KMS-11 (cell line): ENCODE results near the gene ATRNL1.

ENCODE experiments used
- H2AFZ ChIP-seq: fragments of 200-600 bp; sonication (generic); 2 replicates; pipeline ENCODE4 v1.6.1; 2016; ENCODE audit warnings: antibody characterized with exemption, mixed run types, low read depth
- H3K27ac ChIP-seq: fragments of 200-600 bp; sonication (generic); 2 replicates; pipeline ENCODE4 v1.6.1; 2016; ENCODE audit warnings: mild to moderate bottlenecking, mixed run types
- H3K27me3 ChIP-seq: fragments of 200-600 bp; sonication (generic); 2 replicates; pipeline ENCODE4 v1.6.1; 2017; ENCODE audit warnings: mild to moderate bottlenecking, low read depth, mixed run types, moderate library complexity; ENCODE audit not compliant: insufficient read depth
- H3K36me3 ChIP-seq: fragments of 200-600 bp; sonication (generic); 2 replicates; pipeline ENCODE4 v1.6.1; 2017; ENCODE audit warnings: mild to moderate bottlenecking, mixed run types; ENCODE audit not compliant: insufficient read depth
- H3K4me1 ChIP-seq: fragments of 200-600 bp; sonication (generic); 2 replicates; pipeline ENCODE4 v1.6.1; 2016; ENCODE audit warnings: mild to moderate bottlenecking, low read depth, mixed run types; ENCODE audit not compliant: poor library complexity, severe bottlenecking
- H3K4me2 ChIP-seq: fragments of 200-600 bp; sonication (generic); 2 replicates; pipeline ENCODE4 v1.7.0; 2016; ENCODE audit warnings: mild to moderate bottlenecking, mixed run types
- H3K4me3 ChIP-seq: fragments of 200-600 bp; sonication (generic); IDR thresholded peaks from 2 replicates; pipeline ENCODE4 v1.6.1; 2017; ENCODE audit warnings: low read depth, low read length, mixed read lengths; ENCODE audit not compliant: insufficient read depth
- H3K79me2 ChIP-seq: fragments of 200-600 bp; sonication (generic); 2 replicates; pipeline ENCODE4 v1.6.1; 2016; ENCODE audit warnings: low read depth, mixed run types; ENCODE audit not compliant: insufficient read depth
- H3K9ac ChIP-seq: fragments of 200-600 bp; sonication (generic); 2 replicates; pipeline ENCODE4 v1.6.1; 2016; ENCODE audit warnings: mild to moderate bottlenecking, mixed run types
- H4K20me1 ChIP-seq: fragments of 200-600 bp; sonication (generic); 2 replicates; pipeline ENCODE4 v1.6.1; 2016; ENCODE audit warnings: mild to moderate bottlenecking, mixed run types; ENCODE audit not compliant: insufficient read depth
- CTCF ChIP-seq: fragments of 200-600 bp; sonication (generic); conservative IDR thresholded peaks from 2 replicates; pipeline ENCODE4 v1.6.1; 2017; ENCODE audit warnings: low read depth, mild to moderate bottlenecking, antibody characterized with exemption, low read length, moderate library complexity, mixed read lengths

The ATRNL1 gene

DNA sequence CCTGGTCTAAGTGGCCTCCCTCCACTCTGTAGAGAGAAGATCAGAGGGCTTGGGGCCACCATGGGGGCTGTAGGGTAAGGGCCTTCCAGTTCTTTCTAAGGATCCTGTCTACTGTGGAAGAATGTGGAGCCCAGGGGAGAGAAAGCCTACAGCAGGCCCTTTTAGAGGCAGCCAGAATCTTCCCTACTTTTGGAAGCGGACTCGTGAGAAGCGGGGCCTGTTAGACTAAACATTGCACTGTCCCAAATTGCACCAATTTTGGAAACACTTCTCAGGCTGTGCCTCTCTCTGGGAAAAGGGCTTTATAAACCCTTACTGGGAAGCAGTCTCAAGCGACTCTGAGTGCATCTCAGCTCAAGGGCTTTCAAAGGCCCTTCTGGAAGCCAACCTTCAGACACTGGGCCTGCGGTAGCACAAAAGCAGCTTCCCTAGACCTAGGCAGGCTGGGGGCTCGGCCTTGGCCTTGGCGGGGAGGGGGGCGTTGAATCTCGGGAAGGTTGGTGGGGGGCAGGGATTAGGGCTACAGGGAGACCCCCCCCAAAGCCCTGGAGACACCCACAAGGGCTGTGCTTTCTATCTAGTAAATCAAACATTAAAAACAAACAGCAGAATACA lies 881.8 kb downstream of the ATRNL1 start:
- Histone ChIP-seq H3K36me3 (no peaks in the 10 kb centered on the region), H3K9ac (no peak overlapping the region), H2AFZ (no peak overlapping the region), H3K27me3 (no peaks in the 10 kb centered on the region), H3K27ac (no peak overlapping the region), H3K4me3 (no peak overlapping the region), H3K79me2 (no peaks in the 10 kb centered on the region), H4K20me1 (no peaks in the 10 kb centered on the region), H3K4me1 (no peaks in the 10 kb centered on the region), H3K4me2 (no peak overlapping the region)
- TF ChIP-seq CTCF: no peak

DNA sequence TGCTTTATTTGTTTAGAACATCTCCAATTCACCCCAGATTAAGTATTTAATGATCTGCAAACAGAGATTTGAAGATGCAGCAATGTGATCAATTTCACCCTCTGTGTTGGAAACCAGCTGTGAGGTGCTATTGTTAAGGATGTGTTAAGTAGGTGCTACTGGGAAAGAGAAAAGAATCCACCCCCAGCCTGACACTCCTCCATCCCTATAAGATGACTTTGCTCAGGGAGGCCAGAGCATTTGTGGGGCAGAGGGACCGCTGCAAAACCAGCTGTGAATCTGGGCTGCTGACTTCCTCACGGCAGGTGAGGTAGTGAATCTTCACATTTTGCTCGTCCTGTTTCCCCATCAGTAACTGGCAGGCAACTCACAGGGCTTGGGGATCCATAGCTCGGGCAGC lies 882.3 kb downstream of the ATRNL1 start:
- Histone ChIP-seq H3K27ac (no peak overlapping the region), H3K9ac (no peak overlapping the region), H3K4me2 (no peak overlapping the region), H3K36me3 (no peaks in the 10 kb centered on the region), H4K20me1 (no peaks in the 10 kb centered on the region), H3K4me3 (no peak overlapping the region), H3K79me2 (no peaks in the 10 kb centered on the region), H3K4me1 (no peaks in the 10 kb centered on the region), H2AFZ (no peak overlapping the region), H3K27me3 (no peaks in the 10 kb centered on the region)
- no peak for TF ChIP-seq CTCF

DNA sequence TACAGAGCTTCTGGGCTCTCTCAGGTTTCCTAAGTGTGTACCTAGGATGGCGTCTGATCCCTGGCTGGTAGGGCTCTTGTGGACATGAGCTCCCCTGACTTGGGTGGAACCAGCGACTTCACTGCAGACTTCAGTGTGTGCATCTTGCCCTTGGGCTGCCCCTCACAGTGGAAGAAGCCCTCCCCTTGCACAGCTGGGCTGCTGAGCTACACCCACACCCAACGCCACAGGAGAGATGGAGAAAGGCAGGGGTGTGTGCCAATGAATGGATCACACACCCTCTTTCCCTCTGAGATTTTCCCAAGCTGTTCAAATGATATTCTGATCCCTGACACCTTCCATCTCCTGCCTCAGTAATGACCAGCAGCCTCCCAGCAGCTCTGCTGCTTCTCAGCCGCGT lies 883.2 kb downstream of the ATRNL1 start:
- Histone ChIP-seq H2AFZ (no peak overlapping the region), H3K4me1 (no peaks in the 10 kb centered on the region), H4K20me1 (no peaks in the 10 kb centered on the region), H3K27me3 (no peaks in the 10 kb centered on the region), H3K27ac (no peak overlapping the region), H3K4me3 (no peak overlapping the region), H3K4me2 (no peak overlapping the region), H3K79me2 (no peaks in the 10 kb centered on the region), H3K36me3 (no peaks in the 10 kb centered on the region), H3K9ac (no peak overlapping the region)
- TF ChIP-seq CTCF: no peak

DNA sequence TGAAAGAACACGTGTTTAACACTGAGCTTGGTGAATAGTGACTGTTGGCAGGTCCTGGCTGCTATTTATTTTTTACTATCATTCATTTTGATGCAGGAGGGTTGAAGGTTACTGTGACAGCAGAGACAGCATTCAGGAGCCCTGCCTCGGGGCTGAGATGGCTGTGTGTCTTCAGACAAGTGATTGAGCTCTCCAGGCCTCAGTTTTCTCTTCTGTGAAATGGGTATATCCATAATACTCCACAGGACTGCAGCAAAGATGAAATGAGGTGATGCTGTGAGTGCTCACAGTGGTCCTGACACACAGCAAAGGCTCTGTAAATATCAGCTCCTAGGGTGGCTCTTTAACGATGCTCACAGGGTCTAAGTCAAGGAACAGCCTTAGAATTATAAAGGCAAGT lies 884.7 kb downstream of the ATRNL1 start:
- Histone ChIP-seq H3K4me2 (no peak overlapping the region), H3K79me2 (no peaks in the 10 kb centered on the region), H3K27me3 (no peaks in the 10 kb centered on the region), H4K20me1 (no peaks in the 10 kb centered on the region), H3K4me3 (no peak overlapping the region), H2AFZ (no peak overlapping the region), H3K27ac (no peak overlapping the region), H3K9ac (no peak overlapping the region), H3K4me1 (no peaks in the 10 kb centered on the region), H3K36me3 (no peaks in the 10 kb centered on the region)
- no peak for TF ChIP-seq CTCF

GRCh38 chr10:115979576-115979975 lies 886.4 kb downstream of the ATRNL1 start:
- no peak overlapping the region for H3K4me2 ChIP-seq
- no peak overlapping the region for H2AFZ ChIP-seq
- no peak overlapping the region for H3K27ac ChIP-seq
- TF ChIP-seq CTCF: no peak
- H3K4me3 ChIP-seq: no peak overlapping the region
- no peaks in the 10 kb centered on the region for H3K79me2 ChIP-seq
- no peaks in the 10 kb centered on the region for H3K4me1 ChIP-seq
- no peaks in the 10 kb centered on the region for H4K20me1 ChIP-seq
- H3K9ac ChIP-seq: no peak overlapping the region
- no peaks in the 10 kb centered on the region for H3K36me3 ChIP-seq
- H3K27me3 ChIP-seq: no peaks in the 10 kb centered on the region
